ENCODE results near the gene TP63.
A peak's percentile ranks its signal among the peaks of the same experiment; 100 is the strongest.
"Not testable (repeated sequence)": the region's sequence is repeated elsewhere in the genome, so short reads cannot be mapped to it uniquely, and the experiment has no call there.

The TP63 gene

DNA sequence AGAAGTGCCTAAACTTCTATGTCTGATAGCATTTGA lies at the start of gene TP63:
TP63 (plus strand) TSS at position 17 of the 36 bp plus-strand sequence. CDS start 127 bp downstream, outside the sequence.
- DNase-seq = no peak

DNA sequence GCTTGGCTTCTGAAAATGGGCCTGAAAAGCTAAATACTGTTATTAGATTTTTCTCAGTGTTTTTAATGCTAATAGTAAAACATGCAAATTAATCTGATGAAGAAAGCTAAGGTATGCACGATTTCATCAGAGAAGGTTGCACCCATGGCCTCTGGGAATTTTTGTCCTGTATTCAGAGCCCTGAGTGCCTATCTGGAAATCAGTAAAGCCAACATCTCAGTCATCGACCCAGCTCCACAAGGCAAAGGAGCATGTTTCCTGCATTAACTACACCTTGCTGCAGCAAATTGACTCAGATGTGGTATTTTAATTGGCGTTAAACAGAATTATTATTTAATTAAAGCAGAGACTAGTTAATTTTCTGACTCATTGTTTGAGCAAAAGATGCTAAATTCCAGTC lies 49.0 kb upstream of the TP63 start:
- DNase-seq = no peak

GRCh38 chr3:189584645-189585044 lies 46.5 kb upstream of the TP63 start:
- DNase-seq = no peak

DNA sequence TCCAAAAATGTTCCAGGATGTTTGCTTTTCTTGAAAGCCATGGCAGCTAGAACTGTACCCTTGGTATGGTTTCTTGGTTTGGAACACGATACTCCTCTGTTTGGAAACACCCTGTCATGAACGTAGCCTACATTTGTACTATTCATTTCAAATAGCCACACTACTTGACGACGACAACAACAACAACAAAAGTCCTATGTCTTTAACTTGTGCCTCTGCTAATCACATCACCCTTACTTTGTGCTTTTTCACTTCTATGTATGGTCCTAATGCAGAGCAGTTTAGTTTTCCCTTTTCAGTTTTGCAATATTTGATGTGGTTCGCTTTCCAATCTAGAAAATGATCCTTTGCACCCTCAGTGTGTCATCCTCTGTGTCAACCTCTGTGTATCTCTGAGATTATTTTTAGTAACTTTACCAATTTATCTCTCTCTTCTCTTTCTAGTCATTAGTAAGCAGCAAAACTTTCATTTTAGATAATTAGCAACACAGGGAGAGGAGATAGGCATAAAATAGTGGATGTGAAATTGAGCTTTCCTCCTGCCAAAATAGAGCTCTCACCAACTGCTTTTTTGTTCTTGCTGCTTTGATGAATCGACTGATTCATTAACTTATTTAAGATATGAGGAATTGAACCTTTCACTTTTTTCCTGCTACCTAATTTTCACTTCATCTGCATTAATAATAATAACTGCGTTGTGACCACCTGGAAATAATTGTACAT lies 44.1 kb upstream of the TP63 start:
- DNase-seq = no peak

GRCh38 chr3:189587664-189588040 lies 43.5 kb upstream of the TP63 start:
- no peak for DNase-seq

DNA sequence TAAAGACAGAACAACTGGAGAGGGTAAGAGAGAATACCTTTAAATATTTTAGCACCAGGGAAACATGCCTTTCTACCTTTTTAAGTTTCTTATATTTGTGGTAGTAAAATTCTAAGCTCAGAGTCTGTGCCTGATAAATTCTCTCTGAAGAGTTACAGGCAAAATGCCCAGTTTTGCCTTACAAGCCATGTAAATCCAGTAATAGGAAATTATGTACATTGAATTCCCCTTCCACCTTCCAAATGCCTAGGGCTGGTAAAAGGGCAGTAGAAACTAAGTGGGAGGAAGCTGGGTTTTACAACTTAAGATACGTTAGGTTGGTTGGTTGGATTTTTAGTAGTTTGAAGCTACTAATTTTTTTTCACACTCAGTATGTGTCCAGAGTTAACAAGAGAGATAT lies 43.1 kb upstream of the TP63 start:
- no peak for DNase-seq

DNA sequence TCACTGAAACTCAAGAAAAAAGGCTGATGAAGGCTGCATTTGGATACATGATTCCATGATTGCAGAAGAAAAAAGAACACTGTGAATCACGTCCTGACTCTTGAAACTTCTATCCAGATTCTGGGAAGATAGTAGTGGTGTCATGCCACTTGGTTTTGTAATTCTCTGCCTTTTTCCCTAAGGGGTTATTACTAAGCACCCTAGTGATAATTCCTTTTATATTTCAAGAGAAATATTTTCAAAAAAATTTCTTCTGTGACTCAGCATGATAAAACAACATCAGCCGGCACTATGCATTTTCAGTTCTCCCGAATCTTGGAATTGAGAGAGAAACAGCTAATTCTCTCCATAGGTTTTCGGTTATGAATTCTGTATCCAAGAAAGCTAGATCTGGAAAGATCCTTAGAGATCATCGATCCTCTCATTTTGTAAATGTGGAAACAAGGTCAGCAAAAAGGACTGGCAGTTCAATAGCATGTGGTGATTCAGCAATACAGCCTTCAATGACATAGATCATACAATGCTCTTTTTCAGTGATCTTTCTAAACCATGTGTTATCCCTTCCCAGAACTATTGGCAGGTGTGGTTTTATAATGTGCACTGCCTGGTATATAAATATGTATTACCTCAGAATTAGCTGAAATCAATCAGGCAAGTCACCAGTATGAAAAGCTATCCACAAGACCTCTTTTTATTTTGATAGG lies 42.6 kb upstream of the TP63 start:
- DNase-seq = peak in 1 of 2 experiments; percentile 11

DNA sequence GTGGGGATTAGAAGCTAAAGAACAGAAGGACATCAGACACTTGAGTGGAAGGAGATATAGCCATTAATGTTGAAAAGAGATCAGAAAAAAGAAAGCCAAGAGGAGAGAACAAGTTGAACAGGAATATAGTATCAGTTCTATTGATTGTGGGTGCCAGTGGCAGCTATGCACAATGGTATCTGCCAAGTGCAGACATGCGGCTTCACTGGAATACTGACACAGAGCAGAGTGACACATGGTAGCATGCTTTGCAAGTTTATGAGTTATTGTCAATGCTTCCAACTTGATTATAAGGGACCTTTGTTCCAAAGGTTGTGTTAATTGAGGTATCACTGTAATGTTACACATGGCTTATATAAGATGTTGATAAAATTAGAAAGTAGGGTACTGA lies 42.0 kb upstream of the TP63 start:
- DNase-seq = no peak

DNA sequence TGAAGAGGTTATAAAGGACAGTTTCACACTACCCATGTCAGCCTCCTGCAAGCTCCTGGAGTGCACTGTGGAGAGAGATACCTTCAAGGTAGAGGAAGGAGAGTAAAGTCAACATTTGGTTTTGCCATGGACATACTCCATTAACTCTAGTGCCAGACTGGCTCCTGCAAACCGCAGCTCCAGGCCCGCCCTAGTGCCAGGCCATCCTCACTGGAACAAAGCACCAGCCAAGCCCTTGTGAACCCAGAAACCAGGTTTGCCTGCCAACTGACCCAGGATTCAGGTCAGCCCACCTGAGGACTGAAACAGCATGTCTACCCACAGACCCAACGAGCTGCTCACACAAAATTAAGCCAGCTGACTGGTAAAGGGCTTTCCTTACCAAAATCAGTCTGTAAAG lies 41.0 kb upstream of the TP63 start:
- DNase-seq = no peak

- no peak for DNase-seq
These were observed 37.6 kb upstream of the TP63 start for GRCh38 chr3:189593581-189593980.

GRCh38 chr3:189596078-189596979 lies 34.9 kb upstream of the TP63 start:
- DNase-seq = not testable (repeated sequence)

- DNase-seq = no peak
These were observed 33.3 kb upstream of the TP63 start for GRCh38 chr3:189597918-189598317.

DNA sequence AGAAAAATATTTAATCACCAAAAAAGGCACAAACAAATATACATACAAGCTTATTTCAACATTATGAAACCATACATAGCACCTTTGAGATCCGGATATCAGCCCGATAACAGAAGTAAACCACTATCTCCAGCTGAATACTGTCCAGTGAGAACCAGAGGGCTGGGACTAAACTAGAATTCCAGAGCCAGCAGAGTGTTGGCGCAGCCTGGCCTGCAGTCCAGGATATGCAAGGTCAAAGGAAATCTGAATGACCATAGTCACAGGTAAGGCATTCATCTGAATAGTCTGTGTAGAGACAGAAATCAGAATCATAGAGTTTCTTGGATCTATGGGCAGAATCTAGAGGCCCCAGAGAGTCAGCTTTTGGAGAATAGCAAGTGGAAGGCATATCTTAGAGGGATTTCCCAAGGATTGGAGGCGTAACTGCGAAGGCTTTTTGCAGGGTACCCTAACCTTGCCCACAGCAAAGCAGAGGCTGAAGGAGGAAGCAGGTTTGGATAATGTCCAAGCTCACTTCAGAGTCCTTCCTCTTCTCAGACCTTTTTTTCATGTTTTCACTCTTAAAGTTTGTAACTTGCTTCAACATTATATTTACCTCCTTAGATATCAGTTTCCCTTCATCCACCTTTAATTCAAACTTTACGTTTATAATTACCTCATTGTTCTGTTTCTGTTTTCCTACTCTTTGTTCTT lies 32.5 kb upstream of the TP63 start:
- no peak for DNase-seq

- peak; percentile 79 to 93 for DNase-seq
These were observed 28.7 kb upstream of the TP63 start for GRCh38 chr3:189602471-189602870.

DNA sequence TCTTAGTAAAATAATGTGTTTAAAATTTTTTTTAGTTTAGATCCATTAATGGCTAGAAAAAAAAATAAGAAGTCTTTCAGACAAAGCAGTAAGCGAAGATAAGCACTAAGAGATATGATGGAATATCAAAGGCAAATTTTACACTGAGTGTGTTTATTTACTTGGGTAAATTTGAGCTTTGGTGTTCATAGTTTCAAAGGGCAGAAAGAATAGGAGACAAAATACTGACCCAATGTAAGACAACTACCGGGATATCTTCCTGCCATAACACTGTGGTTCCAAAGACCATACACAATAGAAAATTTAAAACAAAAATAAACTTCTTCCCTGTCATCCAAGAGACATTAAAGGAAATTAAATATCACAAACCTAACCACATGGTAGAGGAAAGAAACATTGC lies 25.5 kb upstream of the TP63 start:
- DNase-seq = no peak

DNA sequence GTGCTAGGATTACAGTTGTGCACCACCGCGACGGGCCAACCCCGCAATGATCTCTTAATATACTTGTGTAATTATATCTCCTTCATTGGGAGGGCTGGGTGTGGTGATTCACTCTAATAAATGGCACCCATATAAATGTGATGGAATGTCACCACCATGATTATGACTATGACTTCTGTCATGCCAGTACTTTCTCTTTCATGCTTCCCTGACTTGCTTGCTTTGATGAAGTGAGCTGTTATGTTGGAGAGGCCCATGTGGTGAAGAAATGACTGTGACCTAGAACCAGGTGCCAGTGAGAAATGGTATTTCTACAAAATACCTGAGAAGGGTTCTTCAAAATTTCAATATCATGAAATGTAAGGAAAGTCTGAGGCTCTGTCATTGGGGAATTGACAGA lies 24.4 kb upstream of the TP63 start:
- no peak for DNase-seq

GRCh38 chr3:189612641-189613040 lies 18.5 kb upstream of the TP63 start:
- DNase-seq = not testable (repeated sequence)

DNA sequence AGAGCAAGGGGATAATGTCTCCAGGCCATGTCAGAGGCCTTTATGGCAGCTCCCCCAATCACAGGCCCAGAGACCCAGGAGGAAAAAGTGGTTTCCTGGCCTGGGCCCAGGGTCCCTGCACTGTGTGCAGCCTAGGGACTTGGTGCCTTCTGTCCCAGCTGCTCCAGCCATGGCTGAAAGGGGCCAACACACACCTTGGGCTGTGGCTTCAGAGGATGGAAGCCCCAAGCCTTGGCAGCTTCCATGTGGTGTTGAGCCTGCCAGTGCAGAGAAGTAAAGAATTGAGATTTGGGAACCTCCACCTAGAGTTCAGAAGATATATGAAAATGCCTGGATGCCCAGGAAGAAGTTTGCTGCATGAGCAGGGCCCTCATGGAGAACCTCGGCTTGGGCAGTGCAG lies 18.1 kb upstream of the TP63 start:
- DNase-seq = no peak

DNA sequence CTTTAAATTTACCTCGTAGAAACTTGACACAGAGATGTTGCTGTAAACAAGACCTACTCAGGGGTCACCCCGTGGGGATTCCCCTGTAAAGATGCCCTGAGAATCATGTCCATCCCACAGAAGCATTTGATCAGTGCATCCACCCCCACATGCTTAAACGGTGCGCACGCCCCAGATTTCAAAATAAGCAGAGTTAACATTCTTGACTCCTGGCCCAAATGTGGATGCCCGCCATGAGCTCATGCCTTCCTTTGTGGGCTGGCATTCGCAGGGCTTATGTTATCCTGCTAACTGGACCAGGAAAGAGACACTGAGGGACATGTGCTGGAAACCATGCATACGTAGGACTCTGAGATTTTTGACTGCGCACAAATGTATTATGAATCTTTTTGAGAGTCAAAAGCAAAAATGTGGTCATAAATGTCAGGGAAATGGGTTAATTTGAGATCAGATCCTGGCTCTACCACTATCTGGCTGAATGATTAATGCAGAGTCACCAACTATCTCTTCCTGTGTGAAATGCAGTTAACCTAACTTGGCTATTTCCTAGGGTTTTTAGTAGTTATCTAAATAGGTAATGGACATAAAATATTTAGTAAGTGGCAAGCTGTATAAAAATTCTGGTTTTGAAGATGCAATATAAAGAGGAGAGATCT lies 9.1 kb upstream of the TP63 start:
- DNase-seq = no peak

- no peak for DNase-seq
These were observed 8.6 kb upstream of the TP63 start for GRCh38 chr3:189622629-189623028.

GRCh38 chr3:189624130-189624529 lies 7.1 kb upstream of the TP63 start:
- DNase-seq = no peak

GRCh38 chr3:189625071-189625470 lies 6.1 kb upstream of the TP63 start:
- no peak for DNase-seq

- DNase-seq = peak in 1 of 2 experiments; percentile 45
These were observed 5.6 kb upstream of the TP63 start for GRCh38 chr3:189625572-189625971.
